ENCODE data around the gene LRRC4C. TPM values are rescaled to one million over a fixed set of nuclear protein-coding genes. Genes with fewer than 3 reads are reported as not detected.

The LRRC4C gene
- total and polyA plus RNA-seq, 4 donors = 0.33 to 5.3 (median 0.43) TPM

DNA sequence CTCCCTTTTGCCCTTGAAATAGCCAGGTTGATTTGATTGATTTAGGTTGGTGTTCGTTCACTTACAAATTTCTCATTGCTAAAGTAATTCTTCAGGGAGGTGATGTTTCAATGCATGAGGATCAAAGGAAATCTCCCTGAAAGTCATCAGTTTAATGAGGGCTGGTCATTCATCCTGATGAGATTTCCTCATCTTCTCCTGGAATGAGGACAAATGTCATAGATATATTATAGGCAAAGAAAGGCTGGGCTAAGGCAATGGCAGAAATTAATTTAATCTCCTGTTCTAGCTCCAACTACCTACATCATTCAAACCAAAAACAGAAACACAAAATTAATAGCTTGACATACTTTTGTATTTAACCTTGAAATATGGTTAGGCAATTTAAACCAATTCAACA lies 1052.1 kb downstream of the LRRC4C start:
- Histone ChIP-seq H3K4me3 (no peak overlapping the region), H3K27me3 (ENCODE audit: control insufficient read depth in 3 of 3, insufficient read depth in 3 of 3, low read length in 2 of 3) (no peaks in the 10 kb centered on the region), H3K36me3 (ENCODE audit: control insufficient read depth in 4 of 4, insufficient read depth in 4 of 4, low read length in 4 of 4) (no peaks in the 10 kb centered on the region), H3K27ac (ENCODE audit: low read depth in 1 of 2, low read length in 1 of 2) (no peak overlapping the region), H3K9me3 (ENCODE audit: control insufficient read depth in 4 of 4, insufficient read depth in 3 of 4, low read length in 3 of 4) (peaks cover 0 to 2% (median 0%) of the 10 kb centered on the region in 4 donors), H3K9ac (ENCODE audit: insufficient read depth in 1 of 2, low read length in 2 of 2) (no peak overlapping the region), H3K4me1 (ENCODE audit: control insufficient read depth in 5 of 5, insufficient read depth in 5 of 5, low read length in 5 of 5) (no peaks in the 10 kb centered on the region)
- no peak for ATAC-seq (ENCODE audit: insufficient read depth, low FRiP score)
- 70 to 79% methylated on average over 1 of the region's 1 CpG for WGBS, 2 donors
- TF ChIP-seq CTCF (IDR thresholded peaks at IDR 0.05; ENCODE audit: control extremely low read depth, extremely low read depth) = no peak
- DNase-seq = no peak

GRCh38 chr11:40405614-40406013 lies 1053.8 kb downstream of the LRRC4C start:
- DNase-seq = no peak
- Histone ChIP-seq H3K36me3 (ENCODE audit: control insufficient read depth in 4 of 4, insufficient read depth in 4 of 4, low read length in 4 of 4) (no peaks in the 10 kb centered on the region), H3K27ac (ENCODE audit: low read depth in 1 of 2, low read length in 1 of 2) (no peak overlapping the region), H3K9me3 (ENCODE audit: control insufficient read depth in 4 of 4, insufficient read depth in 3 of 4, low read length in 3 of 4) (no peaks in the 10 kb centered on the region), H3K9ac (ENCODE audit: insufficient read depth in 1 of 2, low read length in 2 of 2) (no peak overlapping the region), H3K27me3 (ENCODE audit: control insufficient read depth in 3 of 3, insufficient read depth in 3 of 3, low read length in 2 of 3) (no peaks in the 10 kb centered on the region), H3K4me3 (no peak overlapping the region), H3K4me1 (ENCODE audit: control insufficient read depth in 5 of 5, insufficient read depth in 5 of 5, low read length in 5 of 5) (no peaks in the 10 kb centered on the region)
- WGBS, 2 donors = 89 to 93% methylated on average over 1 of the region's 1 CpG
- no peak for TF ChIP-seq CTCF (IDR thresholded peaks at IDR 0.05; ENCODE audit: control extremely low read depth, extremely low read depth)
- no peak for ATAC-seq (ENCODE audit: insufficient read depth, low FRiP score)

DNA sequence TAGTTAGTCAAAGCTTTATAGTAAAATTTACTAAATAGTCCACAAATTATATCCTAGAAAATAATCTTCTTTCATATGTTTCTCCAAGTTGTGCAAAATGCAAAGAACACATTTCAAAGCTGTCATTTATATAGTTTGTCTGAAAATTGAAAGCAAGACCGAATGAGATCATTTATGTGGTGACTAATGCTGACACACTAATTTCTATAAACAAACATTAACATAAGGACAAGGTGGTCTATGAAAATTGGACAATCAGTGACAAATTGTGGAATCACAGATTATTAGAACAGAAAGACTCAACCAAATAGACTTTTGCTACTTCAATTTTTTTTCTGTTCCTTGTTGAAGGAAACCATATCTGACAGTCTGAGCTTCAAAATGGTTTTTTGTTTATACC lies 1056.1 kb downstream of the LRRC4C start:
- H3K27me3 ChIP-seq (ENCODE audit: control insufficient read depth in 3 of 3, insufficient read depth in 3 of 3, low read length in 2 of 3) = no peaks in the 10 kb centered on the region
- no peaks in the 10 kb centered on the region for H3K4me1 ChIP-seq (ENCODE audit: control insufficient read depth in 5 of 5, insufficient read depth in 5 of 5, low read length in 5 of 5)
- WGBS, 2 donors = 66 to 74% methylated on average over 1 of the region's 1 CpG
- H3K36me3 ChIP-seq (ENCODE audit: control insufficient read depth in 4 of 4, insufficient read depth in 4 of 4, low read length in 4 of 4) = no peaks in the 10 kb centered on the region
- no peak overlapping the region for H3K27ac ChIP-seq (ENCODE audit: low read depth in 1 of 2, low read length in 1 of 2)
- H3K9ac ChIP-seq (ENCODE audit: insufficient read depth in 1 of 2, low read length in 2 of 2) = no peak overlapping the region
- no peaks in the 10 kb centered on the region for H3K9me3 ChIP-seq (ENCODE audit: control insufficient read depth in 4 of 4, insufficient read depth in 3 of 4, low read length in 3 of 4)
- ATAC-seq (ENCODE audit: insufficient read depth, low FRiP score) (no peak), DNase-seq (no peak)
- H3K4me3 ChIP-seq = no peak overlapping the region
- TF ChIP-seq CTCF (IDR thresholded peaks at IDR 0.05; ENCODE audit: control extremely low read depth, extremely low read depth) = no peak

GRCh38 chr11:40401132-40401853 lies 1058.2 kb downstream of the LRRC4C start:
- Histone ChIP-seq H3K9ac (ENCODE audit: insufficient read depth in 1 of 2, low read length in 2 of 2) (no peak overlapping the region), H3K4me3 (no peak overlapping the region), H3K27me3 (ENCODE audit: control insufficient read depth in 3 of 3, insufficient read depth in 3 of 3, low read length in 2 of 3) (no peaks in the 10 kb centered on the region), H3K9me3 (ENCODE audit: control insufficient read depth in 4 of 4, insufficient read depth in 3 of 4, low read length in 3 of 4) (no peaks in the 10 kb centered on the region), H3K4me1 (ENCODE audit: control insufficient read depth in 5 of 5, insufficient read depth in 5 of 5, low read length in 5 of 5) (no peaks in the 10 kb centered on the region), H3K27ac (ENCODE audit: low read depth in 1 of 2, low read length in 1 of 2) (no peak overlapping the region), H3K36me3 (ENCODE audit: control insufficient read depth in 4 of 4, insufficient read depth in 4 of 4, low read length in 4 of 4) (no peaks in the 10 kb centered on the region)
- DNase-seq = no peak
- no peak for ATAC-seq (ENCODE audit: insufficient read depth, low FRiP score)
- no peak for TF ChIP-seq CTCF (IDR thresholded peaks at IDR 0.05; ENCODE audit: control extremely low read depth, extremely low read depth)
- WGBS, 2 donors = 32 to 42% methylated on average over 4 of the region's 4 CpGs

Measured in lung (tissue), 12 donors.